MCF 10A (cell line): ENCODE results near the gene LRP11. TPM values are rescaled to one million over a fixed set of nuclear protein-coding genes. Genes with fewer than 3 reads are reported as not detected.
"Not testable (repeated sequence)": the region's sequence is repeated elsewhere in the genome, so short reads cannot be mapped to it uniquely, and the experiment has no call there.

Experiments
- Bru-seq: library from RNA; stranded (reverse); fragments of 400-500 nt; gene quantifications from one replicate; lab custom pipeline; 2021; lab: Mats Ljungman, UMichigan
- BruChase-seq, 2 experiments: library from RNA; stranded (reverse); fragments of 400-500 nt; gene quantifications; one replicate each; lab custom pipeline; 2021; lab: Mats Ljungman, UMichigan
- BruUV-seq: library from RNA; stranded (reverse); fragments of 400-500 nt; replicated peaks from 2 replicates; lab custom pipeline; 2021; lab: Mats Ljungman, UMichigan
- CTCF ChIA-PET: fragments of 300-600 bp; sonication (Branson Sonifier 250); formaldehyde crosslinking; extraction: SDS; loops from one replicate; lab custom pipeline; 2021; ENCODE audit warnings: antibody characterized with exemption, inconsistent platforms; lab: Yijun Ruan, JAX
- POLR2A ChIA-PET: fragments of 300-600, 350-650 bp; sonication (Branson Sonifier 250); formaldehyde crosslinking; extraction: SDS; loops from one replicate; lab custom pipeline; 2020; ENCODE audit warnings: antibody characterized with exemption, inconsistent platforms; lab: Yijun Ruan, JAX
- DNase-seq: peaks from one replicate; pipeline ENCODE4 v3.0.0-alpha.2; 2018; ENCODE audit not compliant: unreplicated experiment
- H3K27ac Mint-ChIP-seq: one replicate; pipeline ENCODE4 v1.8.0; 2022; ENCODE audit warnings: mild to moderate bottlenecking, low read depth, mixed read lengths; ENCODE audit not compliant: unreplicated experiment
- H3K27me3 Mint-ChIP-seq: one replicate; pipeline ENCODE4 v1.8.0; 2022; ENCODE audit warnings: mixed read lengths; ENCODE audit not compliant: insufficient read depth, unreplicated experiment
- H3K36me3 Mint-ChIP-seq: one replicate; pipeline ENCODE4 v1.8.0; 2022; ENCODE audit warnings: mild to moderate bottlenecking, moderate library complexity, mixed read lengths; ENCODE audit not compliant: insufficient read depth, unreplicated experiment
- H3K4me1 Mint-ChIP-seq: one replicate; pipeline ENCODE4 v1.8.0; 2022; ENCODE audit warnings: mixed read lengths; ENCODE audit not compliant: insufficient read depth, unreplicated experiment
- H3K4me3 Mint-ChIP-seq: one replicate; pipeline ENCODE4 v1.8.0; 2022; ENCODE audit warnings: mild to moderate bottlenecking, moderate library complexity, mixed read lengths; ENCODE audit not compliant: unreplicated experiment
- H3K9me3 Mint-ChIP-seq: one replicate; pipeline ENCODE4 v1.8.0; 2022; ENCODE audit warnings: mixed read lengths; ENCODE audit not compliant: unreplicated experiment
- CTCF ChIP-seq: fragments of 200-600 bp; IDR thresholded peaks from one replicate; pipeline ENCODE4 v1.8.0; 2022; ENCODE audit warnings: antibody characterized with exemption, mild to moderate bottlenecking; ENCODE audit not compliant: unreplicated experiment
- intact Hi-C: fragments of 100-400 bp; cut with micrococcal nuclease; formaldehyde crosslinking; loops from 2 replicates; pipeline ENCODE4 v1.14.1; 2022
- long read RNA-seq: library from polyadenylated mRNA; stranded (forward); transcript quantifications from one replicate; pipeline ENCODE4 v2.0.0, GENCODE V29; 2022
- total RNA-seq: library from RNA; stranded (reverse); gene quantifications from 2 replicates; pipeline ENCODE4 v1.2.3, GENCODE V29; 2022

The LRP11 gene
- 38.1 and 46.1 TPM in 2 replicates for total RNA-seq
- percentile 63 among the genes with signal in this experiment for Bru-seq, nascent RNA
- BruChase-seq, experiment 1, labeled RNA remaining after a 6-hour chase: percentile 87 among the genes with signal in this experiment
- percentile 79 among the genes with signal in this experiment for BruChase-seq, experiment 2, labeled RNA remaining after a 2-hour chase
- long read RNA-seq, transcript LRP11-201 (7 exons, 3,260 nt): major isoform, 69 of 84 reads
- long read RNA-seq, partial matches to known transcripts: 3 of 84 reads
- long read RNA-seq, other reads (novel, unspliced or antisense): 12 of 84 reads

- Mint-ChIP-seq H3K4me3 (peak within 1 kb of the TSS; percentile 90), H3K36me3 (no peaks in the 10 kb centered on the region), H3K27me3 (no peaks in the 10 kb centered on the region), H3K4me1 (peaks cover 44% of the 10 kb centered on the region), H3K27ac (peak within 1 kb of the TSS; percentile 96), H3K9me3 (no peaks in the 10 kb centered on the region)
- intact Hi-C loops: loop anchor here (2.0 to 10.0 kb wide), 4 partner anchors 27 to 139 kb away; partner anchors contain the start of gene RAET1G
- DNase-seq: peak; percentile 87
- CTCF ChIA-PET: interaction anchor here (0.5 to 4.9 kb wide), 12 partner anchors 16 to 859 kb away, joined by 3 to 60 read pairs (median 4); no protein-coding TSS in a partner anchor
- POLR2A ChIA-PET: interaction anchor here (0.6 to 13.6 kb wide), 18 partner anchors 7 to 282 kb away, joined by 3 to 255 read pairs (median 5); no protein-coding TSS in a partner anchor
- no peak for TF ChIP-seq CTCF
- BruUV-seq: no TSS peak
Measured at GRCh38 chr6:149863698-149864577, at the start of gene LRP11. LRP11 (minus strand) TSS chr6:149864359; CDS start chr6:149864020, 339 bp downstream.

GRCh38 chr6:149913540-149914240, 49.5 kb upstream of the LRP11 start:
- Mint-ChIP-seq H3K36me3 (peaks cover 6% of the 10 kb centered on the region), H3K27me3 (no peaks in the 10 kb centered on the region), H3K4me3 (no peak overlapping the region), H3K27ac (no peak overlapping the region), H3K4me1 (peaks cover 10% of the 10 kb centered on the region), H3K9me3 (no peaks in the 10 kb centered on the region)
- ChIA-PET POLR2A (interaction anchor here (0.7 to 1.2 kb wide), 2 partner anchors 25 to 50 kb away, joined by 3 read pairs; no protein-coding TSS in a partner anchor), CTCF (interaction anchor here (0.7 kb wide), 1 partner anchor 79 kb away, joined by 4 read pairs; no protein-coding TSS in a partner anchor)
- no TSS peak for BruUV-seq
- intact Hi-C loops: no loop called here
- no peak for TF ChIP-seq CTCF
- DNase-seq: no peak

- H3K4me1 Mint-ChIP-seq: peaks cover 10% of the 10 kb centered on the region
- peaks cover 6% of the 10 kb centered on the region for H3K36me3 Mint-ChIP-seq
- no peak for DNase-seq
- H3K27me3 Mint-ChIP-seq: no peaks in the 10 kb centered on the region
- ChIA-PET POLR2A (no interaction called here), CTCF (no interaction called here)
- BruUV-seq: no TSS peak
- H3K9me3 Mint-ChIP-seq: peaks cover 3% of the 10 kb centered on the region
- TF ChIP-seq CTCF: no peak
- intact Hi-C loops: no loop called here
- H3K27ac Mint-ChIP-seq: no peak overlapping the region
- no peak overlapping the region for H3K4me3 Mint-ChIP-seq
Measured at GRCh38 chr6:149913085-149913484, 48.9 kb upstream of the LRP11 start.

GRCh38 chr6:149912680-149913079, 48.5 kb upstream of the LRP11 start:
- H3K36me3 Mint-ChIP-seq: not testable (repeated sequence)

More at GRCh38 chr6:149912680-149913079, 48.5 kb upstream of the LRP11 start:
- CTCF ChIA-PET, H3K27me3 Mint-ChIP-seq, H3K4me3 Mint-ChIP-seq, H3K4me1 Mint-ChIP-seq, BruUV-seq, H3K9me3 Mint-ChIP-seq, intact Hi-C loops, H3K27ac Mint-ChIP-seq, DNase-seq, POLR2A ChIA-PET: not testable (repeated sequence)
